SHP77 treated with DMSO at 0.1 percent for 48 hours (cell line): ENCODE measurements around the gene MYO1H.

ENCODE experiments used
- DNase-seq: peaks from one replicate; lab custom pipeline; 2025; lab: John Stamatoyannopoulos, UW

Gene MYO1H

GRCh38 chr12:109493090-109493489, 145.4 kb downstream of the MYO1H start:
- no peak for DNase-seq

- no peak for DNase-seq
These were observed 146.2 kb downstream of the MYO1H start for GRCh38 chr12:109493938-109494337.

GRCh38 chr12:109494348-109494881, 146.7 kb downstream of the MYO1H start:
- no peak for DNase-seq

- no peak for DNase-seq
These were observed 147.3 kb downstream of the MYO1H start for GRCh38 chr12:109495012-109495411.

GRCh38 chr12:109496306-109496705, 148.6 kb downstream of the MYO1H start:
- no peak for DNase-seq

- DNase-seq = no peak
These were observed 150.0 kb downstream of the MYO1H start for GRCh38 chr12:109497675-109498074.
